Fibroblast of villous mesenchyme (primary cell): ENCODE measurements around the gene MGAT4C. TPM values are rescaled to one million over a fixed set of nuclear protein-coding genes. Genes with fewer than 3 reads are reported as not detected.

Experiments used
- DNase-seq: peaks from one replicate; pipeline ENCODE4 v3.0.0-alpha.2; 2010; ENCODE audit warnings: low read depth
- H3K4me3 ChIP-seq: 2 replicates; pipeline ENCODE4 v1.5.1; 2011; ENCODE audit warnings: low read depth, mild to moderate bottlenecking, low read length
- CTCF ChIP-seq: IDR thresholded peaks from 2 replicates; pipeline ENCODE4 v1.5.1; 2012; ENCODE audit warnings: low read depth, mild to moderate bottlenecking, low read length; ENCODE audit not compliant: insufficient read depth
- total RNA-seq: library from RNA; depleted of rRNA; stranded (reverse); fragments of >200 nt; gene quantifications from 2 replicates; pipeline ENCODE4 v1.2.3, GENCODE V29; 2012

MGAT4C gene
- total RNA-seq, 1 donor, result not detected

- no peak overlapping the region for H3K4me3 ChIP-seq
- DNase-seq, result no peak
- no peak for TF ChIP-seq CTCF
Measured at GRCh38 chr12:86198696-86199444, 57.3 kb downstream of the MGAT4C start.

GRCh38 chr12:86196465-86196864 is 59.7 kb downstream of the MGAT4C start:
- H3K4me3 ChIP-seq, result no peak overlapping the region
- TF ChIP-seq CTCF, result no peak
- no peak for DNase-seq

GRCh38 chr12:86194721-86195120 is 61.5 kb downstream of the MGAT4C start:
- H3K4me3 ChIP-seq, result no peak overlapping the region
- DNase-seq, result no peak
- no peak for TF ChIP-seq CTCF

GRCh38 chr12:86193931-86194330 is 62.3 kb downstream of the MGAT4C start:
- DNase-seq, result peak; percentile 2
- no peak for TF ChIP-seq CTCF
- H3K4me3 ChIP-seq, result no peak overlapping the region

- H3K4me3 ChIP-seq, result no peak overlapping the region
- TF ChIP-seq CTCF, result no peak
- DNase-seq, result no peak
Measured at GRCh38 chr12:86188226-86188625, 68.0 kb downstream of the MGAT4C start.

- no peak for DNase-seq
- H3K4me3 ChIP-seq, result no peak overlapping the region
- TF ChIP-seq CTCF, result no peak
Measured at GRCh38 chr12:86186449-86186848, 69.7 kb downstream of the MGAT4C start.

- DNase-seq, result no peak
- TF ChIP-seq CTCF, result no peak
- no peak overlapping the region for H3K4me3 ChIP-seq
Measured at GRCh38 chr12:86179855-86180254, 76.3 kb downstream of the MGAT4C start.
